ENCODE results near the gene RAB44. TPM values are rescaled to one million over a fixed set of nuclear protein-coding genes. Genes with fewer than 3 reads are reported as not detected.
"Not testable (repeated sequence)": the region's sequence is repeated elsewhere in the genome, so short reads cannot be mapped to it uniquely, and the experiment has no call there.

The RAB44 gene, protein sequence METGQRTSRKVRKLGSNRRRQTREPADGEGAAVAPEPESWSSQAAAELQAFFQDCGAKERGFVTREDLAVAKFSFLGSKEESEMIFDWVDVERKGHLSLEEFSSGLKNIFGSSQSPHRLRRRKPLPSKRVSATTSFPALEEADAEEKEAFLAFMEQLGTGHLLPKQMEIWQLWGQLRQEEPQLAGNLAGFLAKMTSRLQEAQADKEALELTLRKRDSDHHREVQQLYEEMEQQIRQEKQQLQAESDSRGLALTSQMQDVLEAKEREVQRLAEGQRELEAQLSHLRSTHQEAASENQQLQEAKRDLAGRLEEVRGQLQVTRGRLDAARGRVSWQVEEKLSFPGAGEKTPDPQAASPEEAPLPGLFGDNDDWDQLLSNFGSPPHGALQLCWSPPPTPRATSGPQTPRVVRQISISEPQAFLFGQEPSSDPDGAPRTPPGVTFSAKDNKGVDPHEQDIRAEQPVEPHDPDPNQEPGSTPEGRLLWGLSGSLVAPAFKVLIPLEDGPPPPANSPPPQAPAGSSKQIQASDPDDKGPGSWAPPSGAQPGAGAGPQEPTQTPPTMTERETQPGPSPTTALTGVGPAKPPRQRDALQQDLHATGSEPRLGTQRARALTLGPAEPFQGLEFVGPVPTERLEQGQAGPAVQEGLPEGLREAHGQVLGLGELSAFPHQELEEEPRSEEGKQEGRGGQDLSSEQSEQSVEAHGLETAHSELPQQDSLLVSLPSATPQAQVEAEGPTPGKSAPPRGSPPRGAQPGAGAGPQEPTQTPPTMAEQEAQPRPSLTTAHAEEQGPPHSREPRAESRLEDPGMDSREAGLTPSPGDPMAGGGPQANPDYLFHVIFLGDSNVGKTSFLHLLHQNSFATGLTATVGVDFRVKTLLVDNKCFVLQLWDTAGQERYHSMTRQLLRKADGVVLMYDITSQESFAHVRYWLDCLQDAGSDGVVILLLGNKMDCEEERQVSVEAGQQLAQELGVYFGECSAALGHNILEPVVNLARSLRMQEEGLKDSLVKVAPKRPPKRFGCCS
- under 1 TPM; 0.05 to 0.12 TPM for total RNA-seq
- long read RNA-seq = 0 reads

DNA sequence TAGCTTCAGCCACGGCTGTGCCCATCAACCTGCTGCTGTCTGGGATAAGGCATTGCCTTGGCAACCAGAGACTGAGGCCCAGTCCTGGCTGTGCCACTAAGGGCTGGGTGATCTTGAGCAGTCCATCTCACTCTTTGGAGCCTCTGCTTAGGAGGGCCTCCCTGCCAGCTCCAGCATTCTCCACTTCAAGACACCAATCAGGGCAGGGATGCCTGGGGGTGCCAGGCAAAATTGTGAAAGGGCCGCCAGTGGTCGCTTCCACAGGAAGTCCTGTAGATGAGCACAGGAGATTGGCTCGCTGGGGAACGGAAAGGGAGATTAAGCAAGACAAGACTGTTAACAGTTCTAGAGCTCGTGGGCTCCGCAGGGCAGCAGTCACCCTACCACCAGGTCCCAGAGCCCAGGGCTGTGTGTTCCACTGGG, at the start of gene RAB44:
TSS of gene RAB44 (plus strand) at position 346 of the 423 bp plus-strand sequence. CDS start 6,410 bp downstream, outside the sequence.
- ATAC-seq (no peak), DNase-seq (no peak)
- intact Hi-C loops (cut with DNase I) = no loop called here

DNA sequence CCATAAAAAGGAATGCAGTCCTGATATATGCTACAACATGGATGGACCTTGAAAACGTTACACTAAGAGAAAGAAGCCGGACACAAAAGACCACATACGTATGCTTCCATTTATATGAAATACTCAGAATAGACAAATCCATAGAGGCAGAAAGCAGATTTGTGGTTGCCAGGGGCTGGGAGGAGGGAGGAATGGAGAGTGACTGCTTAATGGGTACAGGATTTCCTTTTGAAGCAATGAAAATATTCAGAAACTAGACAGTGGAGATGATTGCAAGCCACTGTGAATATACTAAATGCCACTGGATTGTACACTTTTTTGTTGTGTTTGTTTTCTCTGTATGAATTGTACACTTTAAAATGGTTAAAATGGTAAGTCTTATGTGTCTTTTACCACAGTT, 48.5 kb upstream of the RAB44 start:
- ATAC-seq = no peak
- intact Hi-C loops (cut with DNase I) = no loop called here
- no peak for DNase-seq

DNA sequence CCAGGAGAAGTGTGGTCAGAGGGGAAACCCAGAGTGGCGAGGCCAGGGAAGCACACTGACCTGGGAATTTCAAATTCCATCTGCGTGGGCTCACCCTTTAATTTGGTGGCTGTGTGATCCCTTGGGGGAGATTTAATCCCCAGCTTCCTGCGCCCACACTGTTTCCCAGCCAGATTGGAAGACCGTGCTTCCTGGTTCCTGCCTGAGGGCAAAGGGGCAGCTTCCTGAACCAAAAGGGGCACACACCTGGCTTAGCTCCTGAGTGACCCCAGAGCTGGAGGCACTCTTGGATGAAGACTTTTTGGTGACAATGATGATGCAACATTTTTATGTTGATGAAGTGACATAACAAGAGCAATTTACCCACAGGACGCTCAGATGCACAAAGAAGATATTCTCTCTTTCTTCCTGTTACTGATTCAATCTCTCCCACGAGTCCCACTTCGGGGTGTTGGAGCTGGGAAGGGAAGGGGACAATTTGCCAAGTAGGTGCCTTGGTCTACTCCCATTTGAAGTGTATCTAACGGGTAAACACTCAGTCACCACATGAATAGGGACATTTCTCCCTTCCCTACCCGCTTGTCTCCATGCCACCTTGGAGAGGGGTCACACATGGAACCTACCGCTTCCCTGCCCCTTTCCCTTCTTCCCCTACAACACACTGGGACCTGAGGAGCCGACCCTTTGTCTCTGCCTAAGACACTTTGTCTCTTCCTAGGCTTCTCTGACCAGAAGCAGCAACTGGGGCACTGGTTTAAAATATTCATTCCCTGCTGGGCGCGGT, 47.7 kb upstream of the RAB44 start:
- ATAC-seq = peak in 1 of 2 donors; percentile 34
- DNase-seq = no peak
- intact Hi-C loops (cut with DNase I) = no loop called here

DNA sequence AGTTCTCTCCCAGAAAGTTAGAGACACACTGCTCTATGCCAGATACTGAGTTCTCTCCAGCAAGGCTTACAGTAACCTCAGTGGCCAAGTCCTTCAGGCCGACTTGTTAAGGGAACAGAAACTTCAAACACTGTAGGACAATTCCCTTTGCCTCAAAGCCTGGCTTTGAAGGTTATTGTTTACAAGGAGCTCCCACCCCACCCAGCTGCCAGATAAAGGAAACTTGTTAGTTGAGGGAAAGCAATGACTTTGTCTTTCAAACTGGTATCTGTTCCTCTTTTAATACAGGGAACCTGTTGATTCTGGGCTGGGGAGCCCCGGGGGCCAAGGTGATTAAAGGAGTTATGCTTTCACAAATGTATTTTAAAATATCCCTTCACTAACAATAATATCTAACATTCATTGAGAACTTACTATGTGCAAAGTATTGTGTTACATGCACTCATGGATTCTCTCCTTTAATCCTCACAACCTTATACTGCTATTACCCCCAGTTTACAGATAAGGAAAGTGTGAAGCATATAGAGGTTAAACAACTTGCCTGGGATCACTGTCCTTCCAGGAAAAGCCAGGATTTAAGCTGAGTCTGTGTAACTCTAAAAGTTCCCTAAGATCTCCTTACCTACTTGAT, 46.7 kb upstream of the RAB44 start:
- ATAC-seq (peak; percentile 15 to 32), DNase-seq (no peak)
- intact Hi-C loops (cut with DNase I) = no loop called here

DNA sequence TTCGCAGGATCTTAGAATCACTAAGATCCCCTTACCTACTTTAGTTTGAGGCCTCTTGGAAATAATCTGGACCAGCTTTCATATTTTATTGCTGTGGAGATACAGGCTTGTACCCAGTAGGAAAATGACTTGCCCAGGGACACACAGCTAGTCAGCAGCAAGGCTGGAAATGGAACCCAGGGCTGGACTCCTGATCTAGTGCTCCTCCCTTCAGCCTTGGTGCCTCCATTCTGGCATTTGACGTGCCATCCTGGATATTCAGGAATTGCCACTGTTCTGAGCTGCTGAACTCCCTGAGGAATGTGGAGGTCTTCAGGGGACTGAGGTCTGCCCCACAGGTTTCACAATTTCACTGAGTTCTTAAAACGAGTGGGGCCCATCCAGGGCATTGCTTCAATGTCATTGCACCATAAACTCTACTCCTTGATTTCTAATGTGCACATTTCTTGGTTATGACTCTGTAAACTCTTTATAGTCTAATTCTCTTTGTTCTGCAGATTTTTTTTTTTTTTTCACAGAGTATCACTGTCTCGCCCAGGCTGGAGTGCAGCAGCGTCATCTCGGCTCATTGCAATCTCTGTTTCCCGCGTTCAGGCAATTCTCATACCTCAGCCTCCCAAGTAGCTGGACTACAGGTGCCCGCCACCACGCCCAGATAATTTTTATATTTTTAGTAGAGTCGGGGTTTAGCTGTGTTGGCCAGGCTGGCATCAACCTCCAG, 45.8 kb upstream of the RAB44 start:
- DNase-seq (no peak), ATAC-seq (no peak)
- intact Hi-C loops (cut with DNase I) = no loop called here

DNA sequence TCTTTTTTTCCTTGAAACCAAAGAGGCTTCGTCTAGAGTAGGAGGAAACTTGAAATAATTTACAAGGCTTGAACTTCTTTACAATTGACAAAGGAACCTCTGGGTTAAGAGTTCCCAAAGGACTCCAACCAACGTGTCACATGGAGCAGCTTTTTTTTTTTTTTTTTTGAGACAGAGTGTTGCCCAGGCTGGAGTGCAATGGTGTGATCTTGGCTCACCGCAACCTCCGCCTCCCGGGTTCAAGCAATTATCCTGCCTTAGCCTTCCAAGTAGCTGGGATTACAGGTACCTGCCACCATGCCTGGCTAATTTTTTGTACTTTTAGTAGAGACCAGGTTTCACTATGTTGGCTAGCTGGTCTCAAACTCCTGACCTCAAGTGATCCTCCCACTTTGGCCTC, 43.2 kb upstream of the RAB44 start:
- not testable (repeated sequence) for ATAC-seq

DNA sequence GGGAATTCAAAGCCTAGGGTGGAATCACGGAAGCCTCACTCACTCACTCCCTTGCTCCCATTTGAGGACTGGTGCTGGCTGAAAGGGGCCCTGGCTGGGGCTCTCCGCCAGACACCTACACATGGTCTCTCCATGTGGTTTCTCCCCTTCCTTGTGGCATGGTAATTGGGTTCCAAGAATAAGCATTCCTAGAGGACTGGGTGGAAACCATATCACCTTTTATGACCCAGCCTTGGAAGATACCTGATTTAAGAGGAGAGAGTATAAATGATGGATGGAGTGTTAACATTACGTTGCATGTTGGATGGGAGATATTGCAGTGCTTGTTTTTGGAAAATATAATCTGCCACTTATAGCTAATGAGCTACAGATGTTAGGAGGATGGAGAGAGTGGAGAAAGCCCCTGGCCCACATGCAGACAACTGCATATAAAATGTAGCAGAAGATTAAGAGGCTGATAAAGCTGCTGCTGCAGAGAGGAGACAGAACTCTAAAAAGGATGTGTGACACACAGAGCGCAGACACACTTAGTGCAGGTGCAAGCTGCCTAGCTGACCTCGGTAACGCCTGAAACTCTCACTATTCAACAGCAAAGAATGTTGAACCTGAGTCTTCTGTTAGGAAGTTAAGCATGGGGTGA, 42.4 kb upstream of the RAB44 start:
- DNase-seq (no peak), ATAC-seq (no peak)
- intact Hi-C loops (cut with DNase I) = no loop called here

More for the DNA sequence above, 43.2 kb upstream of the RAB44 start:
- DNase-seq; intact Hi-C loops (cut with DNase I): not testable (repeated sequence)

DNA sequence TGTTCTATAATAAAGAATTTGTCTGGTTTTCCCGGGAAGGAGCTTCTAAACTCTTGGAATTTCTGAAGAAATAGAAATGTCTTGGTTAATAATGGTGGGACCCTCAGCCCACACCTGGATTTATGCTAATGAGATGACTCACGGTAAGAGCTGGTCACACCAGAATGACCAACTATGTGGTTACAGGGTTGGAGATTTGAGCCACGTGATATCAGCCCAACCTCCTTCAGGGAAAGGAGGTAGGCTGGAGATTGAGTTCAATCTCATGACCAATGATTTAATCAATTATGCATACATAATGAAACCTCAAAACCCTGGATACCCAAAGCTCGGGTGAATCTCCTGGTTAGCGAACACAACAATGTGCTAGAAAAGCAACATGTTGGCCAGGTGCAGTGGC, 41.2 kb upstream of the RAB44 start:
- no peak for ATAC-seq
- intact Hi-C loops (cut with DNase I) = no loop called here

DNA sequence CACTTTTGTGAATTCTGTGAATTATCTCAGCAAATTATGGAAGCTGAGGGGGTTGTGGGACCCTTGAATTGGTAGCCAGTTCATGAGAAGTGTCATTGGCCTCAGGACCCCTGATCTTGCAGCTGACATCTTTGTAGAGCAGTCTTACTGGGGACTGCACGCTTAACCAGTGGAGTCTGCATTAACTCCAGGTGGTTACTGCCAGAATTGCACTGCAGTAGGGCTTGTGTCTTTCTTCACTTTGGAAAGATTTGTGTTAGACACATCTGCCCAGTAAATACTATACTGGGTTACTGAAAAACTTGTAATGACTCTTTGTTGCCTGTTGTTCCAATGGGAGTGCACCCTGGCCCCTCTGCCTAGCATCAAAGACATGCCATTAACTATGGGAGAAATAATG, 40.4 kb upstream of the RAB44 start:
- ATAC-seq (no peak), DNase-seq (no peak)
- intact Hi-C loops (cut with DNase I) = no loop called here

More for the DNA sequence above, 41.2 kb upstream of the RAB44 start:
- DNase-seq = no peak

DNA sequence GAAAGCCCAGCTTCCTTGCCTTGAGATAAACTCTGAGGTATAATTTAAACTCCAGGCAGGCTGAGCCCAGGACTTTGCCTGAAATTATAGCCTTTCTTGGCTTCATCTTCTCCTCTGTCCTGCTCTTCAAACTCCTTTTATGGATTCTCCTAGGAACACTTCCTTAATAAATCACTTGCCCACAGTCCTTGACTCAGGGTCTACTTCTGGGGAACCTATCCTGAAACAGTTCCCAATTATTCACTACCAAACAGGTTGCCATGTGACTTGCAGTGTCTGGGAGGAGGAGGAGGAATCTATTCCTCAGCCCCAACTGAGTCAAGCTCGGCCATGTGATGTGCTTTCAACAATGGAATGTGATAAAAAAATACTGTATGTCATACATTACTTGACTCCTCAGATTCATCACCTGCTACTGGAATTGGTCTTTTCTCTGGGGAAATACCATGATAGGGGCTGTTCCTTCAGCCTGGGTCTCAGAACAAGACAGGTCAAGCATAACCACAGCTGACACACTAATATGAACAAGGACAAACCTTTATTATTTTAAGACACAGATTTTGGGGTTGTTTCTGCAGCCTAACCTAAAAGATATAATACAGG, 39.6 kb upstream of the RAB44 start:
- intact Hi-C loops (cut with DNase I) = no loop called here
- DNase-seq (no peak), ATAC-seq (no peak)

DNA sequence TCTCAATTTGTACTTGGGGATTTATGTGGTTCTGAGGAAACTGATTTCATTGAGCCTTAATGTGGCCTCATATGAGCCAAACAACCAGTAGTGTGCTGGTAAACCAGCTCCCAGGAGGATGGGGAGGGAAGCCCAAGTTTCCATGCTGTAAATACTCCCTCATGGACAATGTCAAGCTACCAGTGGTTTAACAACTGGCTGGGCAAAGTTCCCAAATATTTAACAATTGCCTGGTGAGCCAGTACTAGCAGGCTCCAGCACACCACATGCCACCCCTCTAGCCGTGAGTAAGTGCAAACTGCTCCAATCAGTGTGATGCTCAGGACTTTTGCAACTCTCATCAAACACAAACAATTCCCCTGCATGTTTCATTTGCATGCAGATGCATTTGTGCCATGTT, 38.4 kb upstream of the RAB44 start:
- peak in 1 of 2 donors; percentile 33 for ATAC-seq
- DNase-seq = no peak
- intact Hi-C loops (cut with DNase I) = no loop called here

DNA sequence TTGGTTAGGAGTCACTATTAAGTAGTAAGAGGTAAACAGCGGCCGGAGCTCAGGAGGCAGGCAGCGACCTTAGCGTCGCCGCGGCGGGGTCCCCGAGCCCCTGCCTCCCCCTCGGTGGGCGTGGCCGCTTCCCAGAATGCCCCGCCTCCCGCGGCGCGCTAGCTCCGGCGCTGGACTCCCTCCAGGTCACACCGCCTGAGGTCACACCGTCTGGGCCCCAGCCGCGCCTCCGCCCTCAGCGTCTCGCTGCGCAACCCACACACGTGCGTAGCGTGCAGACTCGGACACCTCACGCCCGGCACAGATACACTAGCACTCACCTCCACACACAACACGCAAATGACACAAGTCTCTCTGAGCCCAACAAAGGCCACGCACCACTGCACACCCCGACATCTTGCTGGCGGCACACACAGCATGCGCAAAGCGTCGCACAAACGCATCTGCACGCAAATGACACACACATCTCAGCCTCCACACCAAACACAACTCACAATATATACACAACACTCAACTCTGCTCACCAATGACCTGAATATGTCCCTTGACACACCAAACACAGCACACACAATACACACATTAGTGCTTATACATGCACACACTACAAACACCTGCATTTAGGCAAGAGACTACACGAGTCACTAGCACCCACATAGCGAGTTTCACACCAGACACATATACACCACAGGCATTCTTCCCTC, 36.7 kb upstream of the RAB44 start:
- DNase-seq (peak; percentile 84), ATAC-seq (peak; percentile 84 to 86)
- intact Hi-C loops (cut with DNase I) = no loop called here

DNA sequence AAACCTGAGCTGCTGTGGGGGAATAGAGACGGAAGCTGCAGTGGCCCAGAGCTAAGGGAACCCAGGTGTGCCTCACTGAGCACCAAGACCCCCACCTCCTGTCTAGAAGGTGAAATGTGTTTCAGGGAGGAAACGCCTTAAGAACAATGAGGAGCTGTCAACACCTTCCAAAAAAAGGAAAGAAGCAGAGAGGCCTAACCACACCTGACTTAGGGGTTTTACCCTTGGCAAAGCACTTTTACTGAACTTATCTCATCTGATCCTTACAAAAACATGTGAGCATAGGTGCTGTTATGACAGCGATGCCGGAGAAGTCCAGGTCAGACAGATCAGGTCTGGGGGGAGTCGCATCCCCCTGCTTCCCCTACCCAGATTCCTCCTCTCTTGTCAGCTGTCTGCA, 35.2 kb upstream of the RAB44 start:
- no peak for DNase-seq
- intact Hi-C loops (cut with DNase I) = no loop called here
- ATAC-seq = no peak

DNA sequence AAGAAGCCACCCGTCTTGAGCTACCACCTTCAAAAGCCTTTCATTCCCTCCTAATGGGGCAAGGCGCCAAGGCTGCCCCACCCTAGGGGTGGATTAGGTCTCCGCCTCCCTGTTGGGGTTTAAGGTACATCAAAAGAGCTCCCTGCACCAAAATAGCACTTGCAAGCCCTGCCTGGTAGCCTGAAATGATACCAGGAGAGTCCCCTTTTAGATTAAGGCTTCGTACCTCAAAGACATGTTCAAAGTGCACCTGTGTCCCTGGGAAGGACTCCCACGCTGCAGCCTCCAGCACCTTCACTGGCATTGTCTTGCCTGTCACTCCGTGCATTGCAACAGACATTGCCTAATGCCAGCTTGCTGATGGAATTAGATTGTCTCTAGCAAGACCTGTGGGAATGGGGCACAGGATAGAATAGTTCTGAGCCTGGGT, 34.8 kb upstream of the RAB44 start:
- intact Hi-C loops (cut with DNase I) = no loop called here
- ATAC-seq (no peak), DNase-seq (no peak)

DNA sequence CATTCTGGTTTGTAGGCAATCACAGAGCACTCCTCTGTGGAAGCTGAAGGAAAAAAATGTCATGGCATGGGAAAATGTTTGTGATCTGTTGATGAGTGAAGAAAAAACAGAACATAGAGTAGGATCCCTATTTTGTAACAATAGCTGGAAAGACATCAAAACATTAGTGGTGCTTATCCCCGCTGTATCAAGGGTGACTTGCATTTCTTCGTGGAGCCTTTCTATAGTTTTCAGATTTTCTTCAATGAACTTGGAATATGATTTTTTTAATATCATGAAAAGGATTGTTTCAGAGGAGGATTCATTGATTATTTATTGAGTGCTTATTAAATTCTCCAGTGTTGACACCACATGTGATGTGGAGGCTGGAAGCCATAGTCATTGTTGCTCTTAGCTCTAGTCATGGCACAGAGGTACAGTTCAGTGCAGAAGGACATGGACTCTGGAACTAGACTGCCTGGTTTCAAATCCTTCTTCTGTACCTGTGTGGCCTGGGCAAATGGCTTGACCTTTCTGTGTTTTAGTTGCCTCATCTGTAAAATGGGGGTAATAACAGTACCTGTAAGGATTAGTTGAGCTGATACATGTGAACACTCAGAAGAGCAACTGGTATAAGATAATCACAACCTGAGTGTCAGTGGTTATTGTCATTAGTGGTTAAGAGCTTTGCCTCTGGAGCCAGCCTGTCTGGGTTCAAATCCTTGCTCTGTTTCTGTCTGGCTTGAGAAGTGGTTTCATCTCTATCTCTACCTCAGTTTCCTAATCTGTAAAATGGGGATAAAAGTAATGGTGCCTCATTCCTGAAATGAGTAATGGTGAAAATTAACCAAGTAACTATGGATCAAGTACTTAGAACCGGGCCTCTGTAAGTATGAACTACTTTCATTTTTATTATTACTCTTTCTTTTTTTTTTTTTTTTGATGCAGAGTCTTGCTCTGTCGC, 33.9 kb upstream of the RAB44 start:
- intact Hi-C loops (cut with DNase I) = no loop called here
- ATAC-seq (no peak), DNase-seq (no peak)
